K562 (cell line): Measurements from ENCODE around the gene MECR. TPM values are rescaled to one million over a fixed set of nuclear protein-coding genes. Genes with fewer than 3 reads are reported as not detected.

ENCODE experiments used
- CBX8 ChIP-seq: fragments of 200-600 bp; sonication (generic); IDR thresholded peaks from 2 replicates; pipeline ENCODE4 v1.6.1; 2012; ENCODE audit warnings: borderline replicate concordance, mixed run types, low read depth, mild to moderate bottlenecking, moderate library complexity, mixed read lengths, low read length, control low read depth, inconsistent platforms; ENCODE audit not compliant: poor library complexity, severe bottlenecking; ENCODE audit errors: extremely low read depth
- E2F3 ChIP-seq: fragments of 250-450 bp; sonication (Bioruptor Pico); IDR thresholded peaks from 2 replicates; pipeline ENCODE4 v1.4.0; 2020; ENCODE audit warnings: mild to moderate bottlenecking
- EZH2 ChIP-seq: IDR thresholded peaks from 2 replicates; pipeline ENCODE4 v1.6.1; 2012; ENCODE audit warnings: low read depth, mild to moderate bottlenecking, inconsistent platforms, low read length, borderline replicate concordance
- NBN ChIP-seq: fragments of 450-650 bp; IDR thresholded peaks from 2 replicates; pipeline ENCODE4 v1.6.1; 2016; ENCODE audit warnings: low read depth, mild to moderate bottlenecking
- POLR2AphosphoS5 ChIP-seq: IDR thresholded peaks from 2 replicates; pipeline ENCODE4 v1.6.1; 2011; ENCODE audit warnings: mild to moderate bottlenecking, low read depth, low read length, moderate library complexity; ENCODE audit not compliant: control insufficient read depth, insufficient read depth
- SRSF3 ChIP-seq: fragments of 200-400 bp; formaldehyde crosslinking; IDR thresholded peaks from 2 replicates; pipeline ENCODE4 v1.6.1; 2016; ENCODE audit warnings: mild to moderate bottlenecking, low read length, moderate library complexity; ENCODE audit not compliant: insufficient read depth
- TRIM28 ChIP-seq: fragments of 450-650 bp; IDR thresholded peaks from 2 replicates; pipeline ENCODE4 v1.6.1; 2017
- U2AF1 ChIP-seq: fragments of 200-400 bp; formaldehyde crosslinking; optimal IDR thresholded peaks from 2 replicates; pipeline ENCODE3; 2017; ENCODE audit warnings: mild to moderate bottlenecking, low read depth, low read length, moderate library complexity
- ZNF224 ChIP-seq: sonication (generic); formaldehyde crosslinking; IDR thresholded peaks from 2 replicates; pipeline ENCODE4 v1.8.0; 2022; ENCODE audit warnings: mild to moderate bottlenecking, missing genetic modification reagents
- ZNF282 ChIP-seq: sonication (generic); formaldehyde crosslinking; IDR thresholded peaks from 2 replicates; pipeline ENCODE4 v1.8.1; 2023; ENCODE audit warnings: missing genetic modification reagents
- ZNF384 ChIP-seq: IDR thresholded peaks from 2 replicates; pipeline ENCODE4 v1.6.1; 2012; ENCODE audit warnings: low read depth, low read length, improper control_type of control experiment
- ZNF586 ChIP-seq: fragments of 450-650 bp; formaldehyde crosslinking; conservative IDR thresholded peaks from 2 replicates; pipeline ENCODE4 v1.4.0; 2020; ENCODE audit warnings: mild to moderate bottlenecking, moderate library complexity
- ZNF785 ChIP-seq: fragments of 250-450 bp; sonication (Bioruptor Pico); IDR thresholded peaks from 2 replicates; pipeline ENCODE4 v1.4.0; 2020; ENCODE audit warnings: mild to moderate bottlenecking
- polyA plus RNA-seq, 8 experiments: library from polyadenylated mRNA; depleted of rRNA in 4 of 8; stranded (reverse) in 5 of 8; unstranded in 3 of 8; fragments of >200 nt; fragmentation: Nextera tagmentation in 2 of 8; fragmentation: Illumina TruSeq in 1 of 8; extraction: Ambion mirVana in 2 of 8; extraction: Trizol in 1 of 8; gene quantifications; 2 replicates each; pipeline versions ENCODE4 v1.2.1 to v1.2.3, GENCODE V29; 2011 to 2014; ENCODE audit warnings: inconsistent platforms in 1 of 8, missing spikeins in 1 of 8
- total RNA-seq, 7 experiments: library from RNA; depleted of rRNA in 6 of 7; stranded (reverse); fragments of >200 nt in 6 of 7; fragmentation: Illumina TruSeq in 2 of 7; extraction: Trizol in 2 of 7; gene quantifications; 2 replicates each; pipeline versions ENCODE4 v1.2.1 to v1.2.3, GENCODE V29; 2011 to 2021; ENCODE audit warnings: low replicate concordance in 1 of 7
- TF ChIP-seq, protein P1 (sequence below): fragments of 450-650 bp; formaldehyde crosslinking; IDR thresholded peaks from 2 replicates; pipeline ENCODE4 v1.4.0; 2022; ENCODE audit warnings: missing genetic modification characterization
- TF ChIP-seq, protein P2 (sequence below), 2 experiments: fragments of 450-650 bp in 1 of 2; sonication (generic) in 1 of 2; formaldehyde crosslinking in 1 of 2; IDR thresholded peaks; 2 replicates each; pipeline versions ENCODE4 v1.7.1 to v1.9.0; 2016 to 2022; ENCODE audit warnings: inconsistent platforms in 1 of 2, mild to moderate bottlenecking in 1 of 2, missing genetic modification reagents in 1 of 2
- TF ChIP-seq, protein P3 (sequence below): sonication (generic); formaldehyde crosslinking; IDR thresholded peaks from 2 replicates; pipeline ENCODE4 v1.9.0; 2022; ENCODE audit warnings: mild to moderate bottlenecking, missing genetic modification reagents

MECR gene
- total and polyA plus RNA-seq, 9 of the 15 experiments (the other 6 are each of a cell fraction or from before 2014, with no cell fraction given) = 10.4 to 58.6 (median 42.9) TPM

DNA sequence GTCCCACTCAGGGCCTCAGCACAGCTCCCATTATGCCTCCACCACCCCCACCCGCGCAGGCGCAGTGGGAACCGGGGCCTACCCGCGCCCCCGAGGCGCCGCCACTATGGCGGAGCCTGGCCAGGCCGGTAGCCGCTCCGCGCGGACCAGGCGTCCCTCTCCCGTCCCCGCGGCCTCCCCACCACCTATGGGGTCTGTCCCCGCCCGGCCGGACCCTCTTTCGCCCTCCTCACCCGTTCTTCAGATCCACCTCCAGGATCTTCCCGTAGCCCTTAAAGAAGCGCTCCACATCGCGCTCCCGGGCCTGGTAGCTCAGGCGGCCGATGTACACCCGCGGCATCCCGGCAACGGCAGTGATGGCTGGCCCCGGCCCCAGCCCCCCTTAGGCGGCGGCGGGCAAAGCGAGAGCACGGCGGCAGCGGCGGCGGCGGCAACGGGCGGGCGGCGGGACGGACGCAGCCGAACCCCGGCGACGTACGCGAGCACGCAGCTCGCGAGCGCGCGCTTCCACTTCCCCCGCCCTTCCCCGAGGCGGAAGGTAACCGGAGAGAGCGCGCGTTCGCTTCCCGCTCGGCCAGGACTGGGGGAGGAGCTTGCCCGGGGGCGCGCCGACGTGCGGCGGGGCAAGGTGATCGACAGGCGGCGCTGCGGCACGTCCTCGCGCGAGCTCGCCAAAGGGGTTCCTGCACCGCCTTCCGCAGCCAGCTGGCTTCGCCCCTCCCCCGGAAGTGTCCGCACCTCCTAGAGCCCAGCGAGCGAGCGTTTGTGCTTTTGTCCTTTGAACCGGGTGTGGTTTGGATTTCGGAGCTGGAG, 49.1 kb downstream of the MECR start, which contains the start of gene SRSF4 (continued):
- TF ChIP-seq SRSF3 (peak; percentile 91; the same call in 1 of the 2 replicates), NBN (peak; percentile 87), TRIM28 (peak; percentile 16; the same call in 1 of the 2 replicates), EZH2 (no peak), ZNF785 (no peak; the same call in 1 of the 2 replicates), ZNF586 (CRISPR knock-in tag) (no peak), E2F3 (CRISPR knock-in tag) (peak; percentile 86; the same call in 1 of the 2 replicates), CBX8 (no peak), U2AF1 (peak; percentile 96), ZNF224 (CRISPR knock-in tag) (0 out of 2 replicates have a peak, but pooled peaks have one; percentile 51), ZNF384 (0 out of 2 replicates have a peak, but pooled peaks have one; percentile 24), POLR2AphosphoS5 (peak; percentile 71), ZNF282 (peak; percentile 89; the same call in 1 of the 2 replicates)
- TF ChIP-seq, protein P1, sequence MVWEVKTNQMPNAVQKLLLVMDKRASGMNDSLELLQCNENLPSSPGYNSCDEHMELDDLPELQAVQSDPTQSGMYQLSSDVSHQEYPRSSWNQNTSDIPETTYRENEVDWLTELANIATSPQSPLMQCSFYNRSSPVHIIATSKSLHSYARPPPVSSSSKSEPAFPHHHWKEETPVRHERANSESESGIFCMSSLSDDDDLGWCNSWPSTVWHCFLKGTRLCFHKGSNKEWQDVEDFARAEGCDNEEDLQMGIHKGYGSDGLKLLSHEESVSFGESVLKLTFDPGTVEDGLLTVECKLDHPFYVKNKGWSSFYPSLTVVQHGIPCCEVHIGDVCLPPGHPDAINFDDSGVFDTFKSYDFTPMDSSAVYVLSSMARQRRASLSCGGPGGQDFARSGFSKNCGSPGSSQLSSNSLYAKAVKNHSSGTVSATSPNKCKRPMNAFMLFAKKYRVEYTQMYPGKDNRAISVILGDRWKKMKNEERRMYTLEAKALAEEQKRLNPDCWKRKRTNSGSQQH (CRISPR knock-in tag) = peak; percentile 68; the same call in 1 of the 2 replicates
- TF ChIP-seq, protein P2, sequence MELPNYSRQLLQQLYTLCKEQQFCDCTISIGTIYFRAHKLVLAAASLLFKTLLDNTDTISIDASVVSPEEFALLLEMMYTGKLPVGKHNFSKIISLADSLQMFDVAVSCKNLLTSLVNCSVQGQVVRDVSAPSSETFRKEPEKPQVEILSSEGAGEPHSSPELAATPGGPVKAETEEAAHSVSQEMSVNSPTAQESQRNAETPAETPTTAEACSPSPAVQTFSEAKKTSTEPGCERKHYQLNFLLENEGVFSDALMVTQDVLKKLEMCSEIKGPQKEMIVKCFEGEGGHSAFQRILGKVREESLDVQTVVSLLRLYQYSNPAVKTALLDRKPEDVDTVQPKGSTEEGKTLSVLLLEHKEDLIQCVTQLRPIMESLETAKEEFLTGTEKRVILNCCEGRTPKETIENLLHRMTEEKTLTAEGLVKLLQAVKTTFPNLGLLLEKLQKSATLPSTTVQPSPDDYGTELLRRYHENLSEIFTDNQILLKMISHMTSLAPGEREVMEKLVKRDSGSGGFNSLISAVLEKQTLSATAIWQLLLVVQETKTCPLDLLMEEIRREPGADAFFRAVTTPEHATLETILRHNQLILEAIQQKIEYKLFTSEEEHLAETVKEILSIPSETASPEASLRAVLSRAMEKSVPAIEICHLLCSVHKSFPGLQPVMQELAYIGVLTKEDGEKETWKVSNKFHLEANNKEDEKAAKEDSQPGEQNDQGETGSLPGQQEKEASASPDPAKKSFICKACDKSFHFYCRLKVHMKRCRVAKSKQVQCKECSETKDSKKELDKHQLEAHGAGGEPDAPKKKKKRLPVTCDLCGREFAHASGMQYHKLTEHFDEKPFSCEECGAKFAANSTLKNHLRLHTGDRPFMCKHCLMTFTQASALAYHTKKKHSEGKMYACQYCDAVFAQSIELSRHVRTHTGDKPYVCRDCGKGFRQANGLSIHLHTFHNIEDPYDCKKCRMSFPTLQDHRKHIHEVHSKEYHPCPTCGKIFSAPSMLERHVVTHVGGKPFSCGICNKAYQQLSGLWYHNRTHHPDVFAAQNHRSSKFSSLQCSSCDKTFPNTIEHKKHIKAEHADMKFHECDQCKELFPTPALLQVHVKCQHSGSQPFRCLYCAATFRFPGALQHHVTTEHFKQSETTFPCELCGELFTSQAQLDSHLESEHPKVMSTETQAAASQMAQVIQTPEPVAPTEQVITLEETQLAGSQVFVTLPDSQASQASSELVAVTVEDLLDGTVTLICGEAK (IDR thresholded peaks at IDR 0.05) = peak; percentile 93
- TF ChIP-seq, protein P2 (CRISPR knock-in tag; IDR thresholded peaks at IDR 0.05) = no peak
- TF ChIP-seq, protein P3, sequence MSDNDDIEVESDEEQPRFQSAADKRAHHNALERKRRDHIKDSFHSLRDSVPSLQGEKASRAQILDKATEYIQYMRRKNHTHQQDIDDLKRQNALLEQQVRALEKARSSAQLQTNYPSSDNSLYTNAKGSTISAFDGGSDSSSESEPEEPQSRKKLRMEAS (CRISPR knock-in tag) = peak; percentile 84
